ENCODE measurements around the gene RBM20. TPM values are rescaled to one million over a fixed set of nuclear protein-coding genes. Genes with fewer than 3 reads are reported as not detected.
A peak's percentile ranks its signal among the peaks of the same experiment; 100 is the strongest.

Gene RBM20
- polyA plus RNA-seq, 1 donor: 13.5 TPM

GRCh38 chr10:110871298-110872084 is 227.4 kb downstream of the RBM20 start, which contains the start of gene PDCD4:
Gene PDCD4, plus strand, starts transcription at chr10:110871928. Its CDS starts 4,100 bp downstream, at chr10:110876028.
- DNase-seq (ENCODE audit: low read depth): peak; percentile 93

- DNase-seq (ENCODE audit: low read depth): peak; percentile 73
Measured at GRCh38 chr10:110872145-110872983, 228.2 kb downstream of the RBM20 start.

GRCh38 chr10:110872984-110873923 is 229.1 kb downstream of the RBM20 start:
- DNase-seq (ENCODE audit: low read depth): no peak

GRCh38 chr10:110873951-110874350 is 229.8 kb downstream of the RBM20 start:
- DNase-seq (ENCODE audit: low read depth): no peak

GRCh38 chr10:110876000-110876399 is 231.9 kb downstream of the RBM20 start:
- no peak for DNase-seq (ENCODE audit: low read depth)

- no peak for DNase-seq (ENCODE audit: low read depth)
Measured at GRCh38 chr10:110876788-110877187, 232.7 kb downstream of the RBM20 start.

GRCh38 chr10:110880012-110880411 is 235.9 kb downstream of the RBM20 start:
- DNase-seq (ENCODE audit: low read depth): no peak

- no peak for DNase-seq (ENCODE audit: low read depth)
Measured at GRCh38 chr10:110881247-110881646, 237.1 kb downstream of the RBM20 start.

- no peak for DNase-seq (ENCODE audit: low read depth)
Measured at GRCh38 chr10:110881905-110882304, 237.8 kb downstream of the RBM20 start.

- DNase-seq (ENCODE audit: low read depth): no peak
Measured at GRCh38 chr10:110883924-110884323, 239.8 kb downstream of the RBM20 start.

- DNase-seq (ENCODE audit: low read depth): no peak
Measured at GRCh38 chr10:110885932-110886674, 242.0 kb downstream of the RBM20 start.

- no peak for DNase-seq (ENCODE audit: low read depth)
Measured at GRCh38 chr10:110887560-110887959, 243.4 kb downstream of the RBM20 start.

Other genes with a start within 250 kb of the RBM20 start
- 2.5 TPM for gene DUSP5, start 146.4 kb upstream of the RBM20 start, polyA plus RNA-seq (ENCODE audit: insufficient read length)
- gene SMC3, start 76.6 kb upstream of the RBM20 start, polyA plus RNA-seq (ENCODE audit: insufficient read length): 40.4 TPM
- 156 TPM for gene PDCD4, start 227.6 kb downstream of the RBM20 start, polyA plus RNA-seq (ENCODE audit: insufficient read length)